Panc1 (cell line): ENCODE results near the gene GPD1. TPM values are rescaled to one million over a fixed set of nuclear protein-coding genes. Genes with fewer than 3 reads are reported as not detected.

Experiments used
- ATAC-seq: fragments of 200-7000 bp; cut with Tn5 transposase; 2 replicates; pipeline ENCODE4 v1.9.1; 2020; ENCODE audit warnings: mild to moderate bottlenecking, moderate library complexity
- BruUV-seq: library from RNA; stranded (reverse); fragments of 400-500 nt; replicated peaks from 2 replicates; lab custom pipeline; 2021; lab: Mats Ljungman, UMichigan
- CTCF ChIA-PET: fragments of 300-600 bp; sonication (Branson Sonifier 250); formaldehyde crosslinking; loops from one replicate; lab custom pipeline; 2022; ENCODE audit warnings: antibody characterized with exemption; lab: Charles Lee
- POLR2A ChIA-PET: fragments of 300-600 bp; sonication (Branson Sonifier 250); formaldehyde crosslinking; loops from one replicate; lab custom pipeline; 2022; ENCODE audit warnings: antibody characterized with exemption; lab: Charles Lee
- DNase-seq: peaks from one replicate; pipeline ENCODE4 v3.0.0-alpha.2; 2010; ENCODE audit warnings: low read depth, low spot score
- H3K27ac ChIP-seq: 2 replicates; pipeline ENCODE4 v1.5.1; 2011; ENCODE audit warnings: mild to moderate bottlenecking, low read length, inconsistent platforms
- H3K27me3 ChIP-seq: fragments of 200-500 bp; sonication (Bioruptor generic); 2 replicates; pipeline ENCODE4 v1.6.0; 2014; ENCODE audit warnings: low read length, inconsistent platforms; ENCODE audit not compliant: control insufficient read depth, insufficient read depth
- H3K36me3 ChIP-seq: fragments of 200-500 bp; sonication (Bioruptor generic); 2 replicates; pipeline ENCODE4 v1.5.1; 2014; ENCODE audit warnings: inconsistent platforms, mild to moderate bottlenecking, low read length, moderate library complexity; ENCODE audit not compliant: control insufficient read depth, insufficient read depth
- H3K4me1 ChIP-seq: 2 replicates; pipeline ENCODE4 v1.5.1; 2011; ENCODE audit warnings: inconsistent platforms, mild to moderate bottlenecking, low read length, moderate library complexity; ENCODE audit not compliant: control insufficient read depth, insufficient read depth
- H3K4me3 ChIP-seq, 2 experiments: 2 replicates each; pipeline ENCODE4 v1.5.1; 2011 to 2012; ENCODE audit warnings: low read depth in 2 of 2, low read length in 2 of 2, mild to moderate bottlenecking in 2 of 2, inconsistent platforms in 1 of 2, moderate library complexity in 1 of 2
- H3K9me3 ChIP-seq: fragments of 200-500 bp; sonication (Bioruptor generic); 2 replicates; pipeline ENCODE4 v1.5.1; 2014; ENCODE audit warnings: low read depth, mild to moderate bottlenecking, inconsistent platforms, low read length, moderate library complexity; ENCODE audit not compliant: control insufficient read depth, insufficient read depth
- CTCF ChIP-seq: fragments of 450-650 bp; IDR thresholded peaks from 2 replicates; pipeline ENCODE4 v1.5.1; 2017; ENCODE audit warnings: mild to moderate bottlenecking
- POLR2AphosphoS5 ChIP-seq: IDR thresholded peaks from 2 replicates; pipeline ENCODE4 v1.6.1; 2012; ENCODE audit warnings: mild to moderate bottlenecking, low read depth, low read length, moderate library complexity
- REST ChIP-seq, 2 experiments: IDR thresholded peaks; 2 replicates each; pipeline ENCODE4 v1.6.1; 2011 to 2012; ENCODE audit warnings: low read depth in 2 of 2, control low read depth in 1 of 2, low read length in 1 of 2, mild to moderate bottlenecking in 1 of 2, moderate library complexity in 1 of 2; ENCODE audit not compliant: insufficient read depth in 1 of 2
- SIN3A ChIP-seq: IDR thresholded peaks from 2 replicates; pipeline ENCODE4 v1.6.1; 2012; ENCODE audit warnings: low read depth, mild to moderate bottlenecking, low read length, moderate library complexity, borderline replicate concordance; ENCODE audit not compliant: insufficient read depth
- TCF7L2 ChIP-seq: IDR thresholded peaks from 2 replicates; pipeline ENCODE4 v1.6.1; 2011; ENCODE audit warnings: mild to moderate bottlenecking, low read depth, low read length, inconsistent platforms
- in situ Hi-C: cut with HindIII; loops from 2 replicates; pipeline ENCODE4 v1.10.0; 2016; ENCODE audit warnings: low sequenced_read_pairs, low pct_unique_long_range_greater_than_20kb
- intact Hi-C: fragments of 100-400 bp; cut with micrococcal nuclease; formaldehyde crosslinking; loops from one replicate; pipeline ENCODE4 v1.10.0; 2022; ENCODE audit not compliant: unreplicated experiment
- total RNA-seq: library from RNA; stranded (reverse); gene quantifications from one replicate; pipeline ENCODE4 v1.2.1, GENCODE V29; 2021; ENCODE audit not compliant: unreplicated experiment

GPD1 gene
- total RNA-seq, 1 experiment from 2014 or later, result 0.28 TPM

GRCh38 chr12:50075808-50076170, 28.0 kb upstream of the GPD1 start:
- Histone ChIP-seq H3K27ac (no peak overlapping the region), H3K36me3 (no peaks in the 10 kb centered on the region), H3K4me1 (0 out of 2 replicates have a peak, but pooled peaks cover under 1% of the 10 kb centered on the region), H3K4me3 (no peak overlapping the region), H3K9me3 (no peaks in the 10 kb centered on the region), H3K27me3 (no peaks in the 10 kb centered on the region)
- in situ Hi-C loops (no loop called here), intact Hi-C loops (loop anchor here (1.0 kb wide), 1 partner anchor 100 kb away; no protein-coding TSS in a partner anchor)
- ATAC-seq (no peak), DNase-seq (no peak)
- BruUV-seq, result no TSS peak
- POLR2A ChIA-PET, result no interaction called here
- TF ChIP-seq SIN3A, result no peak
- no peak for TF ChIP-seq TCF7L2
- TF ChIP-seq POLR2AphosphoS5, result no peak
- TF ChIP-seq CTCF, result no peak
- TF ChIP-seq REST (IDR thresholded peaks at IDR 0.05; ENCODE audit: insufficient read depth in 1 of 2, low read depth in 2 of 2, low read length in 1 of 2), result no peak
- CTCF ChIA-PET, result interaction anchor here (0.7 to 1.2 kb wide), 2 partner anchors 10 to 110 kb away, joined by 3 to 5 read pairs; no protein-coding TSS in a partner anchor

GRCh38 chr12:50077099-50077498, 26.7 kb upstream of the GPD1 start:
- in situ Hi-C loops, result no loop called here
- POLR2A ChIA-PET, result no interaction called here
- CTCF ChIA-PET, result no interaction called here

More at GRCh38 chr12:50077099-50077498, 26.7 kb upstream of the GPD1 start:
- TF ChIP-seq CTCF (no peak), POLR2AphosphoS5 (no peak), SIN3A (no peak), REST (IDR thresholded peaks at IDR 0.05; ENCODE audit: insufficient read depth in 1 of 2, low read depth in 2 of 2, low read length in 1 of 2) (no peak), TCF7L2 (no peak)
- no TSS peak for BruUV-seq
- H3K4me1 ChIP-seq, result no peaks in the 10 kb centered on the region
- no peak for ATAC-seq
- H3K27me3 ChIP-seq, result no peaks in the 10 kb centered on the region
- no peak for DNase-seq
- H3K9me3 ChIP-seq, result no peaks in the 10 kb centered on the region
- intact Hi-C loops, result no loop called here
- no peak overlapping the region for H3K27ac ChIP-seq
- H3K4me3 ChIP-seq, result no peak overlapping the region
- H3K36me3 ChIP-seq, result no peaks in the 10 kb centered on the region
